ENCODE measurements around the gene BFAR.

- TF ChIP-seq CTCF (IDR thresholded peaks at IDR 0.05; ENCODE audit: control extremely low read depth in 1 of 3, insufficient read depth in 1 of 3, low read depth in 1 of 3, low read length in 3 of 3): no peak
- no peak for TF ChIP-seq CEBPB (IDR thresholded peaks at IDR 0.05; ENCODE audit: low read depth, low read length)
- no peak for TF ChIP-seq MAFK (IDR thresholded peaks at IDR 0.05; ENCODE audit: low read depth, low read length)
- TF ChIP-seq EZH2 (IDR thresholded peaks at IDR 0.05; ENCODE audit: low read depth, low read length, severe bottlenecking): no peak
- TF ChIP-seq SRF (IDR thresholded peaks at IDR 0.05; ENCODE audit: low read depth, low read length): no peak
- no peak for TF ChIP-seq ATF2 (IDR thresholded peaks at IDR 0.05; ENCODE audit: low read length)
- TF ChIP-seq ATF3 (IDR thresholded peaks at IDR 0.05; ENCODE audit: insufficient read depth, low read depth, low read length): no peak
These were observed 1.6 kb downstream of the BFAR start for GRCh38 chr16:14634389-14634725.
